Endodermal cell (in vitro differentiated cells): ENCODE measurements around the gene PTPN21. TPM values are rescaled to one million over a fixed set of nuclear protein-coding genes. Genes with fewer than 3 reads are reported as not detected.

Source experiments
- DNase-seq: peaks from one replicate; pipeline ENCODE4 v3.0.0-alpha.2; 2017
- H3K27ac ChIP-seq: 2 replicates; pipeline ENCODE4 v1.5.1; 2013; ENCODE audit warnings: mild to moderate bottlenecking, low read depth, low read length, moderate library complexity
- H3K27me3 ChIP-seq: 2 replicates; pipeline ENCODE4 v1.6.1; 2013; ENCODE audit warnings: mild to moderate bottlenecking, low read length, moderate library complexity; ENCODE audit not compliant: insufficient read depth, control insufficient read depth, poor library complexity, severe bottlenecking
- H3K36me3 ChIP-seq: 2 replicates; pipeline ENCODE4 v1.7.0; 2013; ENCODE audit warnings: mild to moderate bottlenecking, low read length, moderate library complexity; ENCODE audit not compliant: control insufficient read depth, insufficient read depth
- H3K4me1 ChIP-seq: one replicate; pipeline ENCODE4 v1.7.0; 2013; ENCODE audit warnings: low read length; ENCODE audit not compliant: control insufficient read depth, insufficient read depth
- H3K4me3 ChIP-seq: 2 replicates; pipeline ENCODE4 v1.5.1; 2013; ENCODE audit warnings: mild to moderate bottlenecking, low read length, moderate library complexity
- H3K9ac ChIP-seq: 2 replicates; pipeline ENCODE4 v1.6.1; 2013; ENCODE audit warnings: mild to moderate bottlenecking, low read length, moderate library complexity; ENCODE audit not compliant: poor library complexity, severe bottlenecking; ENCODE audit errors: extremely low read depth
- H3K9me3 ChIP-seq: 2 replicates; pipeline ENCODE4 v1.6.1; 2013; ENCODE audit warnings: mild to moderate bottlenecking, low read length, moderate library complexity; ENCODE audit not compliant: control insufficient read depth
- H3K27ac Mint-ChIP-seq: 2 replicates; pipeline ENCODE4 v1.8.0; 2020; ENCODE audit warnings: mixed read lengths
- H3K27me3 Mint-ChIP-seq: 2 replicates; pipeline ENCODE4 v1.8.0; 2021; ENCODE audit warnings: mild to moderate bottlenecking, mixed read lengths; ENCODE audit not compliant: insufficient read depth
- H3K36me3 Mint-ChIP-seq: 2 replicates; pipeline ENCODE4 v1.8.0; 2020; ENCODE audit warnings: low read depth, mixed read lengths
- H3K4me1 Mint-ChIP-seq: 2 replicates; pipeline ENCODE4 v1.8.0; 2020; ENCODE audit warnings: mixed read lengths
- H3K4me3 Mint-ChIP-seq: 2 replicates; pipeline ENCODE4 v1.8.0; 2020; ENCODE audit warnings: mild to moderate bottlenecking, moderate library complexity, mixed read lengths
- H3K9me3 Mint-ChIP-seq: 2 replicates; pipeline ENCODE4 v1.8.0; 2020; ENCODE audit warnings: mild to moderate bottlenecking, mixed read lengths
- CTCF ChIP-seq: fragments of 200-600 bp; sonication (generic); conservative IDR thresholded peaks from 2 replicates; pipeline ENCODE4 v1.5.0; 2021; ENCODE audit warnings: antibody characterized with exemption, mild to moderate bottlenecking
- WGBS, 2 experiments: methylation state at CpG; one replicate each; pipeline versions ENCODE4 v1.1.5 to v1.1.7; 2013; ENCODE audit warnings: missing lambda C conversion rate in 2 of 2, mixed read lengths in 1 of 2; ENCODE audit not compliant: insufficient coverage in 1 of 2, insufficient read length in 1 of 2; 5-methylcytosine and 5-hydroxymethylcytosine counted together
- total RNA-seq, 2 donors: library from RNA; stranded (reverse); fragmentation: NEBNext Ultra II Directional in 1 of 2; extraction: Animal tissue kit (Norgen Biotek cat#: 25700) in 1 of 2; gene quantifications; 2 replicates in 1 of 2; 3 replicates in 1 of 2; pipeline ENCODE4 v1.2.1, GENCODE V29; 2021

PTPN21 gene
- total RNA-seq, 2 donors from 2014 or later, result 23.8 to 45.5 TPM

- H3K9me3 ChIP-seq, result no peaks in the 10 kb centered on the region
- WGBS, 2 experiments, result 77% methylated on average over 2 of the region's 2 CpGs; no CpG with 5 or more reads in 1 of the 2 experiments
- peaks cover 34% of the 10 kb centered on the region for H3K36me3 ChIP-seq
- Mint-ChIP-seq H3K4me1 (peaks cover 22% of the 10 kb centered on the region), H3K27me3 (no peaks in the 10 kb centered on the region), H3K9me3 (no peaks in the 10 kb centered on the region), H3K27ac (no peak overlapping the region), H3K36me3 (peaks cover 12% of the 10 kb centered on the region), H3K4me3 (peak overlapping the region; percentile 81)
- peaks cover 5% of the 10 kb centered on the region for H3K4me1 ChIP-seq
- no peak for DNase-seq
- H3K27me3 ChIP-seq, result no peaks in the 10 kb centered on the region
- H3K9ac ChIP-seq, result peak overlapping the region; percentile 67
- H3K27ac ChIP-seq, result no peak overlapping the region
- peak overlapping the region; percentile 85 for H3K4me3 ChIP-seq
- no peak for TF ChIP-seq CTCF
Observed at GRCh38 chr14:88552876-88553275, 1.9 kb downstream of the PTPN21 start.

- Mint-ChIP-seq H3K27me3 (no peaks in the 10 kb centered on the region), H3K36me3 (peaks cover 17% of the 10 kb centered on the region), H3K4me1 (peaks cover 22% of the 10 kb centered on the region), H3K9me3 (no peaks in the 10 kb centered on the region), H3K4me3 (peak overlapping the region; percentile 81), H3K27ac (peak overlapping the region; percentile 87)
- Histone ChIP-seq H3K4me1 (peaks cover 5% of the 10 kb centered on the region), H3K9ac (peak overlapping the region; percentile 67), H3K4me3 (peak overlapping the region; percentile 85), H3K27me3 (no peaks in the 10 kb centered on the region), H3K36me3 (peaks cover 42% of the 10 kb centered on the region), H3K27ac (no peak overlapping the region), H3K9me3 (no peaks in the 10 kb centered on the region)
- peak; percentile 73 for DNase-seq
- no peak for TF ChIP-seq CTCF
- WGBS, 2 experiments, result 40 to 70% methylated on average over 11 to 23 of the region's 23 CpGs
Observed at GRCh38 chr14:88551980-88552431, 2.8 kb downstream of the PTPN21 start.

- H3K27ac Mint-ChIP-seq, result peak overlapping the region; percentile 87
Observed at GRCh38 chr14:88551094-88551870, 3.5 kb downstream of the PTPN21 start.

More at GRCh38 chr14:88551094-88551870, 3.5 kb downstream of the PTPN21 start:
- peak; percentile 94 for DNase-seq
- Histone ChIP-seq H3K27me3 (no peaks in the 10 kb centered on the region), H3K4me1 (peaks cover 5% of the 10 kb centered on the region), H3K4me3 (peak overlapping the region; percentile 85), H3K9ac (peak overlapping the region; percentile 67), H3K9me3 (no peaks in the 10 kb centered on the region), H3K27ac (no peak overlapping the region), H3K36me3 (peaks cover 50% of the 10 kb centered on the region)
- Mint-ChIP-seq H3K4me3 (peak overlapping the region; percentile 81), H3K9me3 (no peaks in the 10 kb centered on the region), H3K36me3 (peaks cover 20% of the 10 kb centered on the region), H3K4me1 (peaks cover 18% of the 10 kb centered on the region), H3K27me3 (no peaks in the 10 kb centered on the region)
- peak; percentile 64 for TF ChIP-seq CTCF
- WGBS, 2 experiments, result 49 to 74% methylated on average over 43 to 50 of the region's 50 CpGs
